Chondrocyte (in vitro differentiated cells): Measurements from ENCODE around the gene LINC01488. TPM values are rescaled to one million over a fixed set of nuclear protein-coding genes. Genes with fewer than 3 reads are reported as not detected.
A peak's percentile ranks its signal among the peaks of the same experiment; 100 is the strongest.

ENCODE experiments used
- DNase-seq: peaks from one replicate; pipeline ENCODE4 v3.0.0; 2021; ENCODE audit warnings: mixed read lengths, low spot score
- H3K27ac Mint-ChIP-seq: one replicate; pipeline ENCODE4 v1.8.0; 2021; ENCODE audit warnings: mild to moderate bottlenecking, moderate library complexity, mixed read lengths; ENCODE audit not compliant: unreplicated experiment
- H3K27me3 Mint-ChIP-seq: 2 replicates; pipeline ENCODE4 v1.8.0; 2021; ENCODE audit warnings: low read depth, mixed read lengths
- H3K36me3 Mint-ChIP-seq: 2 replicates; pipeline ENCODE4 v1.8.0; 2021; ENCODE audit warnings: low read depth, mixed read lengths
- H3K4me1 Mint-ChIP-seq: 2 replicates; pipeline ENCODE4 v1.8.0; 2021; ENCODE audit warnings: low read depth, mild to moderate bottlenecking, mixed read lengths
- H3K4me3 Mint-ChIP-seq: one replicate; pipeline ENCODE4 v1.8.0; 2021; ENCODE audit warnings: mild to moderate bottlenecking, moderate library complexity, mixed read lengths; ENCODE audit not compliant: unreplicated experiment
- H3K9me3 Mint-ChIP-seq: 2 replicates; pipeline ENCODE4 v1.8.0; 2021; ENCODE audit warnings: low read depth, mixed read lengths
- CTCF ChIP-seq: fragments of 200-600 bp; sonication (generic); IDR thresholded peaks from 2 replicates; pipeline ENCODE4 v1.5.0; 2021; ENCODE audit warnings: antibody characterized with exemption, mild to moderate bottlenecking, moderate library complexity
- total RNA-seq: library from RNA; stranded (reverse); gene quantifications from 3 replicates; pipeline ENCODE4 v1.2.1, GENCODE V29; 2021

LINC01488 gene
- total RNA-seq, 1 donor from 2014 or later, result not detected

- peak; percentile 65 for DNase-seq
- Mint-ChIP-seq H3K4me1 (peaks cover 23% of the 10 kb centered on the region), H3K27me3 (no peaks in the 10 kb centered on the region), H3K27ac (no peak overlapping the region), H3K9me3 (no peaks in the 10 kb centered on the region), H3K36me3 (no peaks in the 10 kb centered on the region), H3K4me3 (no peak overlapping the region)
- TF ChIP-seq CTCF, result no peak
Measured at GRCh38 chr11:69436041-69436982, 45.2 kb upstream of the LINC01488 start.

DNA sequence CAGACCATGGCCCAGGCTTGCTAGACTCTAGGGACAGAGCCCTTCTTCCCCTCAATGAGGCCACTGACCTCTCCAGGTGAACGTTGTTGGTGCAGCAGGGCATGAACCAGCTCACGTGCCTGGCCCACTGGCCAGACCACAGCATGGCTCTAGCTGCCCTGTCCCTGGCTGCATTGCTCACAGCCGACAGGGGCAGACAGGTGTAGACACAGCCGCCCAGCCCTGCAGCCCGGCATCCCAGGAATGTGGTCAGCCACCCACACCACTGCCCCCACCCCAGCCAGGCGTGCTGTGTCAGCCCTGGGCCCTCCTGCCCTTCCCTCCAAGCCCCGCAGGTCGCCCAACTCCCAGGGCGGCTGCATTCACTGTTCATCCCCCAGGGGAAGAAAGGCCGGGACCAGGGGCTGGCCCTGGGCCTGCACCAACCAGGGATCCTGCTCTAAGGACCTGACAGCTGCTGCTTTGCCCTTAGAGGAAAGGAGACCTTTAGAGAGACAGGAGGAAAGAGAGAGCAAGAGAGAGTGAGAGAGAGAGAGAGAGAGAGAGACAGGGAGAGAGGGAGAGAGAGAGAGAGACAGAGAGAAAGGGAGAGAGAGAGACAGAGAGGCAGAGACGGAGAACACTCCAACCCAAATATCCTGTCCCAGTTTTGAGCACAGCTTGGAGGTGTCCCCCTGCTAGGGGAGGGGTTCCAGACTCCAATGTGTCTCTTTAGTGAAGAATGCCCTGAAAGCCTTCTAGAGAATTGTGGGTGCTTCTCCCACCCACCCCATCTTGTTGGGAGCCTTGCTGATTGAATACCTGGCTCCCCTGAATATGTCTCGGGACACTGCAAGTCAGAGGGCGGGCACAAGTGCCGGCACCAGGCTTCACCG, 44.2 kb upstream of the LINC01488 start:
- Mint-ChIP-seq H3K27me3 (no peaks in the 10 kb centered on the region), H3K36me3 (no peaks in the 10 kb centered on the region), H3K4me1 (peaks cover 19% of the 10 kb centered on the region), H3K27ac (peak overlapping the region; percentile 45), H3K9me3 (no peaks in the 10 kb centered on the region), H3K4me3 (no peak overlapping the region)
- TF ChIP-seq CTCF, result no peak
- peak; percentile 96 for DNase-seq

- Mint-ChIP-seq H3K27me3 (no peaks in the 10 kb centered on the region), H3K27ac (no peak overlapping the region), H3K9me3 (no peaks in the 10 kb centered on the region), H3K4me1 (peaks cover 21% of the 10 kb centered on the region), H3K36me3 (no peaks in the 10 kb centered on the region), H3K4me3 (no peak overlapping the region)
- no peak for TF ChIP-seq CTCF
- DNase-seq, result peak; percentile 82
Measured at GRCh38 chr11:69437876-69438205, 43.6 kb upstream of the LINC01488 start.

- no peaks in the 10 kb centered on the region for H3K27me3 Mint-ChIP-seq
- DNase-seq, result peak; percentile 84
- H3K4me1 Mint-ChIP-seq, result peaks cover 25% of the 10 kb centered on the region
- no peak overlapping the region for H3K27ac Mint-ChIP-seq
- H3K9me3 Mint-ChIP-seq, result no peaks in the 10 kb centered on the region
- no peak for TF ChIP-seq CTCF
- H3K36me3 Mint-ChIP-seq, result no peaks in the 10 kb centered on the region
- no peak overlapping the region for H3K4me3 Mint-ChIP-seq
Measured at GRCh38 chr11:69438286-69438920, 43.1 kb upstream of the LINC01488 start.

GRCh38 chr11:69439127-69439526, 42.3 kb upstream of the LINC01488 start:
- Mint-ChIP-seq H3K36me3 (no peaks in the 10 kb centered on the region), H3K4me3 (no peak overlapping the region), H3K4me1 (peaks cover 31% of the 10 kb centered on the region), H3K27me3 (no peaks in the 10 kb centered on the region), H3K9me3 (no peaks in the 10 kb centered on the region), H3K27ac (no peak overlapping the region)
- peak; percentile 62 for DNase-seq
- TF ChIP-seq CTCF, result no peak
